ENCODE data around the gene CA5A.
A peak's percentile ranks its signal among the peaks of the same experiment; 100 is the strongest.
"Not testable (repeated sequence)": the region's sequence is repeated elsewhere in the genome, so short reads cannot be mapped to it uniquely, and the experiment has no call there.

The CA5A gene
- 0 reads per million in 4 experiments for total RNA-seq

- DNase-seq = no peak
Observed at GRCh38 chr16:87936375-87937230, at the start of gene CA5A. TSS of gene CA5A (minus strand) at chr16:87936529. CDS start at chr16:87936450, 79 bp downstream.

DNA sequence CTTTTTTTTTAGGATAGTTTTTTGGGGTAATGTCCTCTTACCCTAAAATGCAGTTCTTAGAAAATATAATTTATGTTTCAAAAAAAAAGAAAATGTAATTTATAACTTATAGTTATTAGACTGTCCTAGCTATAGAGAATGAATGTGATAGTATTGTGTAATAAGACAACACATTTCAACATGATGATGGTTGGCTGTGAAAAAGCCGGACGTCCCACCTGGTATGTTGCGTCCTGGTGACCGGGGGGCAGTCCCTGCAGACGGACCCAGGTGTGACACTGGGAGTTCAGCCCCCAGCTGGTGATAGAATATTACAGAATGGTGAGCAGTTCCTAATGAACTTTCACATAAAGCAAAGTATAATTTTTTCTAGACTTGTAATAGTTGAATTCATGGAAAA is 49.2 kb upstream of the CA5A start:
- DNase-seq = not testable (repeated sequence)

DNA sequence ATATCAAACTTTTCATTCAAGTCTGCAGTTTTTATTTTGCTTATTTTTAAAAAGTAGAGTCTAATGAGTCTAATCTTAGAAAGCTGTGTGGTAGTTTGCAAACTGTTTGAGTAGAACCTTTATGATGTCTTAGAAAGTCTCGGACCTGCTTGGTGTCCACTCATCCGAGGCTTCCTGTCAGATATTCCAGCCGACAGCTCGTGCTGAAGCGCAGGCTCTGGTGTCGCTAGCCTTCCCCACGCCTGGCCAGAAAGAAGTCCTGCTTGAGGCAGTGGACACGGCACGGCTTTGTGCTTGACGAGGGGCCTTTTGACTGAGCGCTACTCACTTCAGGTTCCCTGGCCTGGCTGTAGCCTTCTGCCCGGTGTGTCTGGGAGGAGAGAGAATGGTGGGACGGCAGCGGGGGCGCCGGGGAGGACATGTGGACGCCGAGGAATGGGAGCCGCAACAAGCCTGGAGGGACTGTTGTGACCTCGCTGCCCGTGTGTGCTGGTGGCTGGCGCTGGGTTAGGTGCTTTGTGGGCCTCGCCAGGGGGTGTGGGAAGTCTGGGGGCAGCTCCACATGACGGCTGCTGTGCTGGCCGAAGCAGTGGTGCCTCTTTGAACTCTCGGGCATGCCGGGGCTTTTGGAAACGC is 48.4 kb upstream of the CA5A start:
- no peak for DNase-seq

GRCh38 chr16:87984180-87984579 is 47.9 kb upstream of the CA5A start:
- DNase-seq = not testable (repeated sequence)

DNA sequence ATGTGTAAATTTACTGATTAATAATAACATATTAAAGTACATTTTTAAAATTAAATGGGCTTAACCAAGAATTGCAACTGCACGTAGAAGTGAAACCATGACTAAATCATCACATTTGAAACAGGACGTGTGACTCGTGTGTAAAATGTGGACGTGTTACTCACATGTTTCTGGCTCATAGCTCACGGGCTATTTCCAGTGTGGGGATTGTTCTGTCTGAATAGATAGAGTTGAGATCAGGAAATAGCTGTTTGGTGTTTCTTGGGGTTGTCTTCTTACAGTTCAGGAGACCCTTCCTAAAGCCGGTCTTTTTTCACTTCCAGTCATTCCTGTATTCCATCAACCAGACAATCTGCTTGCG is 47.4 kb upstream of the CA5A start:
- DNase-seq = not testable (repeated sequence)

DNA sequence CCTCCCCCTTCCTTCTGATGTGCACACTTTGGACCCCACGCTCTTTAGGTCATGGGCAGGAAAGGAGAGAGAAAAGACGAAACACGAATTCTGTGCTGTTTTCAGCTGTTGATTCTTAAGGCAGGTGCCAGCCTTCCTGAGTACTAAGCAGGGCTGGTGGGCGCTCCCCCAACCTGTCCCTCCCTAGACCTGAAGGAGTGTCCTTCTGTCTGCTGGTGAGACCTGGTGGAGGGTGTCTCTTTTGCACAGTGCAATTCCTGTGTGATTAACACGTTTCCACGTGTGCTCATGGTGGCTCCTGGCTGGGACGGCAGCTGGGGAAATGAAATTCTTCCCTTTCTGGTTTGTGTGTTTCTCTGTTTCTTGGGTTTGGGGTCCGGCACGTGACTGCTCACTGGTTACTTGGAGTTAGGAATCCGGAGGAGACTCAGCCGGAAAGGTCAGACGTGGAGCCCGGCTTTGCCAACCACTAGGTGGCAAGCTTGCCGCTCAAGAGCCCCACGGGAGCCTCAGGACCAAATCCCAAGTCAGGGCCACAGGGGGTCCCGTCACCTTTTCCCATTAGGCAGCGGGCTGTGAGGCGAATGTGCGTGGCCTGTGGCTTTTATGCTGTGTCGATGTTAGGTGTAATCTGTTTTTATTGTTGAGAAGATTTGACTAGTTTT is 46.9 kb upstream of the CA5A start:
- DNase-seq = not testable (repeated sequence)

- DNase-seq = no peak
Observed at GRCh38 chr16:87982581-87983041, 46.3 kb upstream of the CA5A start.

GRCh38 chr16:87981376-87981775 is 45.0 kb upstream of the CA5A start:
- DNase-seq = not testable (repeated sequence)

- not testable (repeated sequence) for DNase-seq
Observed at GRCh38 chr16:87979911-87980630, 43.7 kb upstream of the CA5A start.

DNA sequence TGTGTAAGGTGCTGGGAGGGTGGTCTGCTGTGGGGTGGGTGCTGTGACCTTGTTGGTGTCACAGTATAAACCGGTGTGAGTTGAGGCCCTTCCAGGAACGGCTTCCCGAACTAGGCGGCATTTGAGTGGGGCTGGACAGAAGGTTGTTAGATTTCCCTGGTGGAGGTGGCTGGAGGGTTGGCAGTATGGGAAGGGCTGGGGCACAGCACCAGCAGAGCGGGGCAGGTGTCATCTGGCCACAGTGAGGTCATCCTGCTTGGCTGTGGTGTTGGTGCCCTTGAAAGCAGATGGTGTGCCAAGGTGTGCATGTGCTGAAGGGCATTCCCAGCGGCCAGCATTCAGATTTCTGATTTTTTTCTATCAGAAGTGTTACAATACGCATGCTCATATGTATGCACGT is 43.0 kb upstream of the CA5A start:
- DNase-seq = no peak

DNA sequence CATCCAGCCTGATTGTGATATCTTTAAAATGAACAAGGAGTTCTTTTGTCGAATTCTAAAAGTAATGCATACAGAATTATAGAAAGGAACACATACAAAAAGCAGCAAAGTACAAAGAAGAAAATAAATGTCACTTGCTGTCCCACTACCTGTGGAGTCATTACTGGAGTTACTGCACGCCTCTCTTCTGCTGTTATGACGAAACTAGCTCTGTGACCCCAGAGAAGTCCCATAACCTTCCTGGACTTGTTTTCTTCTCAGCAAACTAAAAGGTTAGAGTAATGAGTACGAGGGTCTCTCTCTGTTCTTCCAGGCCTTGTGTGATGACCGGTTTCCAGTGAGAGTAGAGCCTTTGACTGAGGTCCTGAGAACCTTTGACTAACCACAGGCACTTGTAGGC is 41.8 kb upstream of the CA5A start:
- no peak for DNase-seq

- DNase-seq = no peak
Observed at GRCh38 chr16:87976665-87977064, 40.3 kb upstream of the CA5A start.

- no peak for DNase-seq
Observed at GRCh38 chr16:87974178-87974577, 37.8 kb upstream of the CA5A start.

DNA sequence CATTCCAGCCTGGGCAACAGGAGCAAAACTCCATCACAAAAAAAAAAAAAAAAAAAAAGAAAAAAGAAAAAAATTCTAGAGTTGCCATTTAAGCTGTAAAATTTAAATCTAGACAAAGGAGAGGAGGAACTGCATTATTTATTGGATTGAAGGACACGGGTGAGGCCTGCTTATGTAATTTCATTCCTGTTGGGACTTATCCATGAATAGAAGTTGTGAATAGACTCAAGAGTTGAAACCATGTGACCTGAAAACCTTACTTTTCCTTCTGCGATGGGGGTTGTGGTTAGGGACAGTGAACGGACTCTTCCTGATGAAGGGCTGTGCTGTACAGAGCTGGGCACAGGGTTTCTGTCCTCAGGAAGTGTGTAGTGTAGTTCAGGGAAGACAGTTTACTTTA is 37.4 kb upstream of the CA5A start:
- DNase-seq = no peak

DNA sequence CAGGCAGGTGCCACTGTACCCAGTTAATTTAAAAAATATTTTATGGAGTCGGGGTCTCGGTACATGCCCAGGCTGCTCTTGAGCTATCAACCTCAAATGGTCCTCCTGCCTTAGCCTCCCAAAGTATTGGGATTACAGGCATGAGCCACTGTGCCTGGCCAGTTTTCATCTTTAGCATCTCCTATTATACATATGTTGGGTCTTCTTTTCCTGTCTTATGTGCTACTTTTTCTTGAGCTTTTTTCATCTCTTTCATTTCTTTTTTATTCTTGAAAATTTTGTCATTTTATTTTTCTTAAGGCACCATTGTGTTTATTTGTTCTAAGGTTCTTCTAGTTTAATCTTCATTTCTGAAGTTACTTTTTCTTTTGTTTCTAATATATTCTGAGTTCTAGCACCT is 35.6 kb upstream of the CA5A start:
- DNase-seq = no peak

DNA sequence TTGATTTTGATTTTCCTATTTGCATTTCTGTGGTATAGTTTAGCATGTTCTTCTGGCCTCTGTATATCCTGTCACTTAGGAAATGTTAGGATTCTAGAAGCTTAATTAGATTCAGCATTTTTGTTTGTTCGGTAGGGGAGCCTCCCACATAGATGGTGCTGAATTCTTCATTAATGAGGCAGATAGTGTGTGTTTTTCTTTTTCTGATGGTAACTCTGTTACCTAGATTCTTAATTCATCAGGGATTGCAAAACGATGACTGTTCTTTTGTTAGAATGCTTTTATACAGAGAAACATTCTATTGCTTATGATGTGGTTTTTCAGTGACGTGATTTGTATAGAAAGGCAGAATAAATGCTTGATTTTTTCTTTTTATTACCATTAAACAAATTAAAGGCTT is 33.9 kb upstream of the CA5A start:
- DNase-seq = no peak

GRCh38 chr16:87968541-87968940 is 32.2 kb upstream of the CA5A start:
- no peak for DNase-seq

DNA sequence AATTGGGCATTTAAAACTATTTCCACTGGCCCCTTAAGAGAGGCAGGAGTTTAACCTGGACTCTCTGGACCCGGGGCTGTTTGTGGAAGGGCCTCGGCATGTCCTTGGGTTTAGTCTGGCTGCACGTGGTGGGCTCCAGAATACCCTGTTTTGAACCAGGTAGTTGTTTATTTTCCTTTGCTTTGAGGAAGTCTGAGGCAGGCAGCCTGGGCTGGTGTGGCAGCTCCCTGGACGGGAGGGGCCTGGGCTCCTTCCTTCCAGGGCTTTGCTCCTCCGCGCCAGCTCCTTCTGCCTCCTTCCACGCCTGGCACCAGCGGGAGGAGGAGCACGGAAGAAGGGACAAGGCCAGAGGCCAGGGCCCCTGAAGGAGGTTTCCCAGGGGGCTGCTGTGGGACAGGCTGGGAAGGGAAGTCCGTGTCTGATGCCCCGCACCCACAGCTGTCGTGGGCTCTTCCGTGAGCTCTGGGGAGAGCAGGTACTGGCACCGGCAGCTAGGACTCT is 30.4 kb upstream of the CA5A start:
- DNase-seq = no peak

GRCh38 chr16:87966064-87966645 is 29.8 kb upstream of the CA5A start:
- no peak for DNase-seq

DNA sequence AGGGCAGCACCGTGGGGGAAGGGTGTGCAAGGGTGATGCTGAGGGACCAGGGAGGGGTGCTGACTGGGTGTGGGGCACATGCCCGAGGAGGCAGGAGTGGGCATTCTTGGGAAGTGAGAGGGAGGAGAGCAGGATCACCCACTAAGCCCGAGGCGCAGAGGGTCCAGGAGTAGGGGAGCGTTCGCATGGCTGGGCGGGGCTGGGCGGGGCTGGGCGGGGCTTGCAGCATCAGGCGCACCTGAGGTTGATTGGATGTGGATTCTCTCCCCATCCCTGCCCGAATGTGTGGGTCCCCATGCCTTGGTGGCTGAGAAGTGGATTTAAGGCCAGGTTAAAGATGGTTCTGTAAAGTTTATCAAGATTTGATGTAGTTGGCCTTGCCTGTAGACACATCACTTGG is 29.1 kb upstream of the CA5A start:
- no peak for DNase-seq

- DNase-seq = no peak
Observed at GRCh38 chr16:87964049-87964659, 27.8 kb upstream of the CA5A start.

- DNase-seq = peak; percentile 6
Observed at GRCh38 chr16:87963400-87963799, 27.1 kb upstream of the CA5A start.
